ENCODE measurements around the gene BCORL1.

BCORL1 gene

DNA sequence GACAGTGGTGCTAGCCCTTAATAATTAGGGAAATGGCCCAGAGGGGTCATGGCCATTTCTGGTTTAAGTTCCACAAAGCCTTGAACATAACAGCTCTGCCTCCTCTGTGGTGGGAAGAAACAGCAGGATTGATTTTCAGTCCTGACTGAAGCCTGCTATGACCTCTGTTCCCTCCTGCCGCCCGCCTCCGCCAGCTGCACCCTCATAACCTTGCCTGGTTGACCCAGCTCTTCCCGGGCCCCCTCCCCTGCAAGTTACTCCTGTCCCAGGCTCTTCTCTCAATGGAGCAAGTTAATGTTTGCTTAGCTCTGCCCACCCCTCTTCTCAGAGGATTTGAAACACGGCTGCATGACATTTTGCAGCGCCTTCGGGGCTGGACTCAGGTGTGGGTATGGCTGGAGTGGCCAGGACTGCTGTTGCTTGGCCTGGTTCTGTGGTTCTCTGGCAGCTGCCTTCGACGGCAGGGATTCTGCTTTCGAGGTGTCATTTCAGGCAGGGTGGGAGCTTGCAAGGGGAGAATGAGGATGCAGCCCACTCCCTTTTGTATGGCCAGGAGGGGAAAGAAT lies 27.3 kb downstream of the BCORL1 start:
- no peak for DNase-seq (ENCODE audit: low spot score)

DNA sequence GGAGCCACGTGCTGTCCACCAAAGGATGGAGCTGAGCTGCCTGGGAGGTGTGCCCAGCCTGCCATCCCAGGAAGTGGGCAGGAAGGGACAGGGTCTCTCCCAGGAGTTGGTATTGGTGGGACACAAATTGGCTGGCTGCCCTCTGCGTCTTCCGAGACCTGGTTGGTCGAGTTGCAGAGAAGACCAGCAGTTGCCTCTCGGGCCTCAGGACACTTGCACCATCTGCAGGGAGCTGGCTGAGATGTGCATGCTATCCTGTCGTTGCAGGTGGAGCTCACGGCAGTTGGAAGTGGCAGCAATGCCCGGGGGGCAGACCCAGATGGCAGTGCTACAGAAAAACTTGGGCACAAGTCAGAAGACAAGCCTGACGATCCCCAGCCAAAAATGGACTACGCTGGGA lies 30.2 kb downstream of the BCORL1 start:
- DNase-seq (ENCODE audit: low spot score) = no peak

- no peak for DNase-seq (ENCODE audit: low spot score)
Observed at GRCh38 chrX:130013661-130014060, 31.2 kb downstream of the BCORL1 start.

DNA sequence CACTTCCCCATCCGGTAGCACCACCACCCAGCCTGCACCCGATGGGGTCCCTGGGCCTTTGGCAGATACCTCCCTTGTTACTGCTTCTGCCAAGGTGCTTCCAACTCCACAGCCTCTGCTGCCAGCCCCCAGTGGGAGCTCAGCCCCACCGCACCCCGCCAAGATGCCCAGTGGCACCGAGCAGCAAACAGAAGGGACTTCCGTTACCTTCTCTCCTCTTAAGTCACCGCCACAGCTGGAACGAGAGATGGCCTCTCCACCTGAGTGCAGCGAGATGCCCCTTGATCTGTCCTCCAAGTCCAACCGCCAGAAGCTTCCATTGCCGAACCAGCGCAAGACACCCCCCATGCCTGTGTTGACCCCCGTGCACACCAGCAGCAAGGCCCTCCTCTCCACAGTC lies 31.9 kb downstream of the BCORL1 start:
- DNase-seq (ENCODE audit: low spot score) = no peak

- no peak for DNase-seq (ENCODE audit: low spot score)
Observed at GRCh38 chrX:130014770-130015169, 32.3 kb downstream of the BCORL1 start.

GRCh38 chrX:130015181-130015580 lies 32.7 kb downstream of the BCORL1 start:
- no peak for DNase-seq (ENCODE audit: low spot score)

DNA sequence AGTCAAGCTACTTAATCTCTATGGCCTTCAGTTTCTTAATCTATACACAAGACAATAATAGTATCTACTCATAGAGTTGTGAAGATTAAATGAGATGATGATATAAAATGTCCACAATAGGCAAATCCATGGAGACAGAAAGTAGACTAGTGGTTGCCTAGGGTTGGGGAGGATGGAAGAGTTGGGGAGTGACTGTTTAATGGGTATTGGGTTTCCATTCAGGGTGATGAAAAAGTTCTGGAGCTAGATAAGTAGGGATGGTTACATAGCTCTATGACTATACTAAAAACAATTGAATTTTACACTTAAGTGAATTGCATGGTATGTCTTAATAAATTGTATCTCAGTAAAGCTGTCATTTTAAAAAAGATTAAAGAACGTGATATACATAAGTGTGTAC lies 35.7 kb downstream of the BCORL1 start:
- no peak for DNase-seq (ENCODE audit: low spot score)

DNA sequence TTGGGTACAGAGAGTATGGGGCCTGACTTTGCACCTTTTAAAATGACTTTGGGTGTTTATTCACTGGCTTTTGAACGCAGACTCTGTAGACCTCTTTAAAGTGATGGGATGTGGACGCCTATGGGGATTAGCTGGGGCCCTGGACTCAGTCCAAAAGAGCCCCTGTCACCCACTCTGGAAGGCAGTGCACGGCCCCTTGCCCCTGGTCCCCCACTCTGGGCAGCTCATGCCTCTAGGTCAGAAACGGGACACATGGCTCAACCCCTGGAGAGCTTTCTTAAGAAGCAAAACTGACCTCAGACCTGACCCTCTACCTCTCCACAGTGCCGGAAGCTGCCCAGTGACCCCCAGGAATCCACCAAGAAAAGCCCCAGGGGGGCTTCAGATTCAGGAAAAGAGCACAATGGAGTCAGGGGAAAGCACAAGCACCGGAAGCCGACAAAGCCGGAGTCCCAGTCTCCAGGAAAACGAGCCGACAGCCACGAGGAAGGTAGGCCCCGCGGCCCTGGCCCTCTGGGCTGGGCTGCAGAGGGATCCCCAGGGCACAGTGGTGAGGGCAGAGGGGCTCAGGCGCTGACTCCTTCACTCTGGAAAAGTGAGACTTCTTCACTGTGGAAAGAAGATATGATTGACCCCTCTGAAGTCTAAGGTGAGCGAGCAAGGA lies 38.4 kb downstream of the BCORL1 start:
- DNase-seq (ENCODE audit: low spot score) = no peak

- DNase-seq (ENCODE audit: low spot score) = peak; percentile 80
Observed at GRCh38 chrX:130024127-130024526, 41.7 kb downstream of the BCORL1 start.

- no peak for DNase-seq (ENCODE audit: low spot score)
Observed at GRCh38 chrX:130025256-130025655, 42.8 kb downstream of the BCORL1 start.

DNA sequence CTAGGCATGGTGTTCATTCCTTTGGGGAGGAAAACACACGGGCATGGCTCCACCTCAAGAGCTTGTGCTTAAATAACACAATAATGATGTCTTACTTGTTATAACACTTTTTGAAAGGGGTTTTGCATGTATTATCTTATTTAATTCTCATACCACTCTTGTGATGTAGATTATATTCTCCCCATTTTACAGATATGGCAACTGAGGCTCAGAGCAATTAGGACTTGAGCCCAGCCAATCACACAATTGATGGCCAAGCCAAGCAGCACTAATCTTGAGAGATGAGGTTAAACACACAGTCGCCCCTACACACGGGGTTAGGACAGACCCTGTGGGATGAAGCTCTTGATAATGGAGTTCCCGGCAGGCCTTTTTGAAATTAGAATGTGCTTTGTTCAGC lies 45.1 kb downstream of the BCORL1 start:
- DNase-seq (ENCODE audit: low spot score) = no peak

GRCh38 chrX:130028196-130028595 lies 45.8 kb downstream of the BCORL1 start:
- DNase-seq (ENCODE audit: low spot score) = peak; percentile 50

- no peak for DNase-seq (ENCODE audit: low spot score)
Observed at GRCh38 chrX:130030826-130031225, 48.4 kb downstream of the BCORL1 start.

DNA sequence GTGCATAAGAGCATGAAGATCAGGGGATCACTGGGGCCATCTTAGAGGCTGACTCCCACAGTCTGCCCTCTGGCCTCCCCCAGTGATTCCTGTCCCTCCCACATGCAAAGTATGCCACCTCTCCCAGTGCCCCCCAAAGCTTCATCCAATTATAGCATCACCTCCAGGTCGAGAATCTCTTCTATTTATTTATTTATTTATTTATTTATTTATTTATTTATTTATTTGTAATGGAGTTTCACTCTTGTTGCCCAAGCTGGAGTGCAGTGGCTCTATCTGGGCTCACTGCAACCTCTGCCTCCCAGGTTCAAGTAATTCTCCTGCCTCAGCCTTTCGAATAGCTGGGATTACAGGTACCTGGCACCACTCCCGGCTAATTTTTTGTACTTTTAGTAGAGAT lies 50.1 kb downstream of the BCORL1 start:
- DNase-seq (ENCODE audit: low spot score) = no peak

GRCh38 chrX:130034178-130034577 lies 51.7 kb downstream of the BCORL1 start:
- no peak for DNase-seq (ENCODE audit: low spot score)

DNA sequence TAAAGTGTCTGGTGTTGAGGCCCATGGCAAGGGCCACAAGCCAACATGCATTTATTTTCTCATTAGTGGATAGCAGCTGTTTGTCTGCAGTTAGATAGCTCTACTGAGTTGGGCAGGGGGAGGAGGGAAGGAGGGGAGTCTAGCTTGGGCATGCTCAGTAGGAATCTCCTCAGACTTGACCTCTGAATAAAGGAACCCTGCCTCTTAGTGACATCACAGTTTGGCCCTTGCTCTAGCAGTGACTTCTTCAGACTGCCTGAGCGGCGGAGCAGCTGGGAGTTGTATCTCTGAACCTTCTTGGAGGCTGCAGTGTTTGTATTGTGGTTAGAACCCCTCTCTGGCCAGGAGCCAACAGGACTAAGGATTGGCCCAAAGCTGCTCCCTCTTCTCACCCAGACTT lies 57.4 kb downstream of the BCORL1 start:
- DNase-seq (ENCODE audit: low spot score) = no peak

- DNase-seq (ENCODE audit: low spot score) = no peak
Observed at GRCh38 chrX:130047416-130047815, 65.0 kb downstream of the BCORL1 start.

DNA sequence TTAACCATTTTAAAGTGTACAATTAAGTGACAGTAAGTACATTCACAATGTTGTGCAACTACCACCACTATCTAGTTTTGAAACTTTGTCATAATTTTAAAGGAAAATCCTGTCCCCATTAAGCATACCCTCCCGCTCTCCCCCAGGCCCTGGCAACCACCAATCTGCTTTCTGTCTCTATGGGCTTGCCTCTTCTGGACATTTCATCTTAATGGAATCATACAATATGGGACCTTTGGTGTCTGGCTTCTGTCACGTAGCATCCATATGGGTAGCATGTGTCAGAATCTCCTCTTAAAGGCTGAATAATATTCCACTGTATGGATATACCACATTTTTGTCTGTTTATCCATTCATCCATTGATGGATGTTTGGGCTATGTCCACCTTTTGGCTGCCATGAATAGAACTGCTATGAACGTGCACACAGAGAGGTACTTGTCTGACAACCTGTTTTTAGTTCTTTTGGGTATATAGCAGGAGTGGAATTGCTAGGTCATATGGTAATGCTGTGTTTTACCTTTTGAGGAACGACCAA lies 66.3 kb downstream of the BCORL1 start:
- no peak for DNase-seq (ENCODE audit: low spot score)

DNA sequence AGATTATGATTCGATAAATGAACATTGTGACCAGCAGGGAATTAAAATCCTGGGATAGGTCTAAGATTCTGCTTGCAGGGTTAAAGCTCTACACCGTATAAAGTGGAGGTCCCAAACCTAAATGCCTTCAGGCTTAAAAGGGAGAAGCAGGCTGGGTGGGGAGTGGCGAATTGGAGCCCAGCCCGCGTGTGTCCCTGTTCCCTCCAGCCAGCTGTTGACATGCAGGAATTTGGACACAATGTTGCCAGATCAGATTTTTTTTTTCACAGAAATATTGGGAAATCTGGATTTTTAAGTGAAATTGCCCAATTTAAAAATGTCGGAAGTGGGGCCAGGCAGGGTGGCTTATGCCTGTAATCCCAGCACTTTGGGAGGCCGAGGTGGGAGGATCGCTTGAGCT lies 67.4 kb downstream of the BCORL1 start:
- DNase-seq (ENCODE audit: low spot score) = no peak

DNA sequence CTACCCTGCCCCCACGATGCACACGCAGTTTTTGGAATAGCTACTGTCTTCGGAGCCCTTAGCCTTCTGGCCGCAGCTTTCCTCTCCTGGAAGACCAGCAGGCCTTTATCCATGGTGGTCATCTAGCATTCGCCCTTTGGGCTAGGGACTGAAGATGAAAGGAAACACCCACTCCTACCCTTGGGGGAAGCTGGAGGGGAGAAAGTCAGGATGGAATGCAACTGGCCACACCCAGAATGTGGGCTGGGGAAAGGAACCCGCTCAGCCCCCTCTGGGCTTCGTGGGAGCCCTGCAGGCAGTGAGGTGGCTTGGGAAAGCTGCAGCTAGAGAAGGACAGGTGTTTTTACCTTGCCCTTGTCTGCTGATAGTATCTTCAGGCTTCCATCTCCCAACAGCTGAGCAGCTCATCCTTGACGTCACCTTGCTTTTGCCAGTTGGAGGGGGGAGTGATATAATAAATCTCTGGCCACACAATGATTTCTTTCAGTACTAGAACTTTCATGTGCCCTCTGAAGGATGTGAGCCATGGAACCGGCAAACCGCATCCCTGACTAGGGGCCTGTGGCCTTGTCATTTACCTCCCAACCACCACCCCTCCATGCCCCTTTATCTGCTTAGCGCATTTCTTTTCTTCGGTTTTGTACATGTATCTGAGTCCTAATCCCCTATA lies 68.9 kb downstream of the BCORL1 start:
- no peak for DNase-seq (ENCODE audit: low spot score)

- DNase-seq (ENCODE audit: low spot score) = no peak
Observed at GRCh38 chrX:130053236-130053635, 70.8 kb downstream of the BCORL1 start.

- no peak for DNase-seq (ENCODE audit: low spot score)
Observed at GRCh38 chrX:130055103-130055502, 72.7 kb downstream of the BCORL1 start.

DNA sequence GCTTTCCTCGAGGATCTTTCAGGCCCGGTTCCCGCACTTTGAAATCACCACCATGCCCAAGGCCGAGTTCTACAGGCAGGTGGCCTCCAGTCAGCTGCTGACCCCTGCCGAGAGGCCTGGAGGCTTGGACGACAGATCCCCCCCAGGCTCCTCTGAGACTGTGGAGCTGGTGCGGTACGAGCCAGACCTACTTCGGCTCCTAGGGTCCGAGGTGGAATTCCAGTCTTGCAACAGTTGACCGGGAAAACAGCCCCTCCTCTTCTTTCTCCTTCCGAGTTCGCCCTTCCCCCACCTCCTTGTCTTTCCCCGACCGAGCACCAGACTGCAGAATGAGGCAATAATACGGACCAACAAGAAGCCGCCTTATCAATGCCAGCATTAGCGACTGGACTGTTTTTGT lies 73.5 kb downstream of the BCORL1 start:
- no peak for DNase-seq (ENCODE audit: low spot score)
